ENCODE data around the gene NXPH3. TPM values are rescaled to one million over a fixed set of nuclear protein-coding genes. Genes with fewer than 3 reads are reported as not detected.

NXPH3 gene
- total and polyA plus RNA-seq, 2 experiments from 2014 or later = 0.77 to 1.2 TPM

DNA sequence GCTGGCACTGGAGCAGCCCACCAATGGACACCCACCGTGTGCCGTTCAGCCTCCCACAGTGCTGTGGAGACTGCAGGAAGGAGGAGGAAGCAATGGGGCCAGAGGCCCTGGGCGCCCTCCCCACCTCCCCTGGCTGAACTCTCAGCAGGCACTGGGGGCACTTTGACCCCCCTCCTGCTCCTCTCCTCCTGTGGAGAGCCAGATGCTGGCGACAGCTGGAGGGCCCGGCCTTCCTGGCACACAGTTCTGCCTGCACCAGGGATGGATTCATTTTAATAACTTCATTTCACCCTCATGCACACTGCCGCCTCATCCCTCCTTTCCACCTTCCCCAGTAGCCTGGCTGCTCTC, 6.0 kb downstream of the NXPH3 start:
- no peaks in the 10 kb centered on the region for H3K9me2 ChIP-seq (replicated peaks; ENCODE audit: insufficient read depth)
- H3K27me3 ChIP-seq = peaks cover 14% of the 10 kb centered on the region
- H3K4me3 ChIP-seq = no peak overlapping the region
- peaks cover 7% of the 10 kb centered on the region for H3K4me1 ChIP-seq (ENCODE audit: insufficient read depth)
- DNase-seq (ENCODE audit: low spot score) = no peak
- H3K4me2 ChIP-seq = no peak overlapping the region
- TF ChIP-seq EZH2phosphoT487 (IDR thresholded peaks at IDR 0.05; ENCODE audit: low read depth, severe bottlenecking, unreplicated experiment) (no peak), EZH2 (IDR thresholded peaks at IDR 0.05; ENCODE audit: borderline replicate concordance) (no peak)
- TF ChIP-seq, protein P1, sequence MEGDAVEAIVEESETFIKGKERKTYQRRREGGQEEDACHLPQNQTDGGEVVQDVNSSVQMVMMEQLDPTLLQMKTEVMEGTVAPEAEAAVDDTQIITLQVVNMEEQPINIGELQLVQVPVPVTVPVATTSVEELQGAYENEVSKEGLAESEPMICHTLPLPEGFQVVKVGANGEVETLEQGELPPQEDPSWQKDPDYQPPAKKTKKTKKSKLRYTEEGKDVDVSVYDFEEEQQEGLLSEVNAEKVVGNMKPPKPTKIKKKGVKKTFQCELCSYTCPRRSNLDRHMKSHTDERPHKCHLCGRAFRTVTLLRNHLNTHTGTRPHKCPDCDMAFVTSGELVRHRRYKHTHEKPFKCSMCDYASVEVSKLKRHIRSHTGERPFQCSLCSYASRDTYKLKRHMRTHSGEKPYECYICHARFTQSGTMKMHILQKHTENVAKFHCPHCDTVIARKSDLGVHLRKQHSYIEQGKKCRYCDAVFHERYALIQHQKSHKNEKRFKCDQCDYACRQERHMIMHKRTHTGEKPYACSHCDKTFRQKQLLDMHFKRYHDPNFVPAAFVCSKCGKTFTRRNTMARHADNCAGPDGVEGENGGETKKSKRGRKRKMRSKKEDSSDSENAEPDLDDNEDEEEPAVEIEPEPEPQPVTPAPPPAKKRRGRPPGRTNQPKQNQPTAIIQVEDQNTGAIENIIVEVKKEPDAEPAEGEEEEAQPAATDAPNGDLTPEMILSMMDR (IDR thresholded peaks at IDR 0.05; ENCODE audit: poor library complexity) = no peak
- no peak overlapping the region for H3K27ac ChIP-seq
- H3K36me3 ChIP-seq (replicated peaks; ENCODE audit: insufficient read depth, low read depth) = no peaks in the 10 kb centered on the region
- H4K20me1 ChIP-seq (ENCODE audit: insufficient read depth, poor library complexity, severe bottlenecking) = no peaks in the 10 kb centered on the region
- H2AFZ ChIP-seq = no peak overlapping the region
- H3K79me2 ChIP-seq = no peaks in the 10 kb centered on the region
- WGBS (ENCODE audit: low lambda C conversion rate, missing lambda C conversion rate) = 87% methylated on average over 6 of the region's 6 CpGs
- no peaks in the 10 kb centered on the region for H3K9me3 ChIP-seq (ENCODE audit: low read depth)

DNA sequence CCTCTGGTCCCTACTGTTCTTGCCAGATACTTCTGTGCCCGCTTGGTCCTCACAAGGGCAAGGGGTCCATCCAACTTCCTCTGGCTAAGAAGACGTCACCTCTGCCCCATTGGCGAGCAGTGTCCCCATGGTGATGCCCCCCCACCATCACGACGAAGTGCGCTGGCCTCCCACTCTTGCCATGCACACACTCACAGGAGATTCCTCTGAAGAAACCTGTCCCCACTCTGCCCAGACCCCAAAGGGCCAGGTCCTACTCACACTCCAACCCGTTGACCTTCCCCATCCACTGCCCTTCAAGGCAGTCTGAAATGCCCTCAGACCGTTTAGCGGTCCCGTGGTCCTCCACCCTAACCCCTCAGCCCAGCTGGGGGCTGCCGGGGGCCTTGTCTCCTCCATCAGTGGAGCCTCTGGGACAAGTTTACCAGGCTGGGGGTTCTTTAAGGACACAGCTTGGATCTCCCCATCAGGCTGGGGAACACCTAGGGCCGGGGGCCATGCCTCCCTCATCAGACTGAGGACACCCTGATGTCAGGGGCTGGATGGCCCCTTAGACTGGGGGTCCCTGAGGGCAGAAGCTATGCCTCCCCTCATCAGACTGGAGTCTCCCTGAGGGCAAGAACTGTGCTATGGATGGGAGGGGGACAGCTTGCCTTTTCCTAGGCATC, 6.5 kb downstream of the NXPH3 start:
- Histone ChIP-seq H2AFZ (no peak overlapping the region), H3K4me2 (no peak overlapping the region), H3K79me2 (no peaks in the 10 kb centered on the region), H3K4me3 (no peak overlapping the region), H4K20me1 (ENCODE audit: insufficient read depth, poor library complexity, severe bottlenecking) (no peaks in the 10 kb centered on the region), H3K27ac (no peak overlapping the region), H3K36me3 (replicated peaks; ENCODE audit: insufficient read depth, low read depth) (no peaks in the 10 kb centered on the region), H3K9me2 (replicated peaks; ENCODE audit: insufficient read depth) (no peaks in the 10 kb centered on the region), H3K4me1 (ENCODE audit: insufficient read depth) (peaks cover 2% of the 10 kb centered on the region), H3K27me3 (peaks cover 9% of the 10 kb centered on the region), H3K9me3 (ENCODE audit: low read depth) (no peaks in the 10 kb centered on the region)
- 94% methylated on average over 12 of the region's 12 CpGs for WGBS (ENCODE audit: low lambda C conversion rate, missing lambda C conversion rate)
- DNase-seq (ENCODE audit: low spot score) = no peak
- TF ChIP-seq, protein P1 (IDR thresholded peaks at IDR 0.05; ENCODE audit: poor library complexity) = no peak
- no peak for TF ChIP-seq EZH2phosphoT487 (IDR thresholded peaks at IDR 0.05; ENCODE audit: low read depth, severe bottlenecking, unreplicated experiment)
- no peak for TF ChIP-seq EZH2 (IDR thresholded peaks at IDR 0.05; ENCODE audit: borderline replicate concordance)

DNA sequence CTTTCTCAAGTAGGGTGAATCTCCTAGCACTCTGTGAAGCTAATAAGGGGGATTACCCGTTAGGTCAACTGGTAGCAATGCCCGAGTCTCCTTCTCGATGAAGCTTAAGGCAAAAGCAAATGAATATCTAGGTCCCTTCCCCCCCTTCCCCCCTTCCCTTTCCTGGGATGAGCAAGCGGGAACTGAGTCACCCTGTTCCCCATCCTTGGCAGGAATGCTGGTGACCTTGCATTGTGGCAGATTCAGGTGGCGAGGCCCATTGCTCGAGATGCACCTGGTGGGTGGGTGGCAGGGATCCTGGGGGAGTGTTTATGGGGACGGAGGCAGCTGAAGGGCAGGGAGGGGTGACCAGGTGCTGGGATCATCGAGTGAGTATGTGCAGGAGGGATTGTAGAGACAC, 7.1 kb downstream of the NXPH3 start:
- H3K27ac ChIP-seq = no peak overlapping the region
- 91% methylated on average over 8 of the region's 8 CpGs for WGBS (ENCODE audit: low lambda C conversion rate, missing lambda C conversion rate)
- H3K36me3 ChIP-seq (replicated peaks; ENCODE audit: insufficient read depth, low read depth) = no peaks in the 10 kb centered on the region
- H3K4me2 ChIP-seq = no peak overlapping the region
- TF ChIP-seq, protein P1 (IDR thresholded peaks at IDR 0.05; ENCODE audit: poor library complexity) = no peak
- no peak for TF ChIP-seq EZH2phosphoT487 (IDR thresholded peaks at IDR 0.05; ENCODE audit: low read depth, severe bottlenecking, unreplicated experiment)
- no peak for TF ChIP-seq EZH2 (IDR thresholded peaks at IDR 0.05; ENCODE audit: borderline replicate concordance)
- no peaks in the 10 kb centered on the region for H3K9me3 ChIP-seq (ENCODE audit: low read depth)
- H3K4me1 ChIP-seq (ENCODE audit: insufficient read depth) = no peaks in the 10 kb centered on the region
- DNase-seq (ENCODE audit: low spot score) = no peak
- peaks cover 3% of the 10 kb centered on the region for H3K27me3 ChIP-seq
- H3K4me3 ChIP-seq = no peak overlapping the region
- no peaks in the 10 kb centered on the region for H3K9me2 ChIP-seq (replicated peaks; ENCODE audit: insufficient read depth)
- H2AFZ ChIP-seq = no peak overlapping the region
- H3K79me2 ChIP-seq = no peaks in the 10 kb centered on the region
- H4K20me1 ChIP-seq (ENCODE audit: insufficient read depth, poor library complexity, severe bottlenecking) = no peaks in the 10 kb centered on the region
